NAMALWA (cell line): ENCODE data around the gene POU5F1.

Experiments used
- DNase-seq: peaks from one replicate; pipeline ENCODE4 v3.0.0-alpha.2; 2015; ENCODE audit warnings: low spot score

POU5F1 gene

GRCh38 chr6:31114541-31114878 is 56.0 kb downstream of the POU5F1 start, which contains the start of gene PSORS1C1:
PSORS1C1 (plus strand) TSS chr6:31114800; CDS start chr6:31129633, 14,833 bp downstream.
- DNase-seq = no peak
